NB4 (cell line): ENCODE data around the gene HECTD4.
A peak's percentile ranks its signal among the peaks of the same experiment; 100 is the strongest.

Experiments
- DNase-seq: peaks from one replicate; pipeline ENCODE4 v3.0.0; 2010; ENCODE audit warnings: low read depth
- H3K4me3 ChIP-seq: one replicate; pipeline ENCODE4 v1.5.1; 2011; ENCODE audit warnings: mild to moderate bottlenecking, low read depth, low read length, moderate library complexity
- MAX ChIP-seq: IDR thresholded peaks from 2 replicates; pipeline ENCODE4 v1.6.1; 2011; ENCODE audit warnings: low read depth, low read length
- MYC ChIP-seq: IDR thresholded peaks from 2 replicates; pipeline ENCODE4 v1.6.1; 2011; ENCODE audit warnings: low read depth, low read length
- POLR2A ChIP-seq: IDR thresholded peaks from 2 replicates; pipeline ENCODE4 v1.6.1; 2011; ENCODE audit warnings: mild to moderate bottlenecking; ENCODE audit not compliant: insufficient read length; ENCODE audit errors: extremely low read depth
- TF ChIP-seq, protein P1 (sequence below): IDR thresholded peaks from one replicate; pipeline ENCODE4 v1.5.1; 2012; ENCODE audit warnings: low read depth, low read length

HECTD4 gene

GRCh38 chr12:112424126-112424525 lies 41.9 kb upstream of the HECTD4 start:
- no peak overlapping the region for H3K4me3 ChIP-seq
- no peak for DNase-seq
- TF ChIP-seq MAX (no peak), MYC (no peak), POLR2A (no peak)
- TF ChIP-seq, protein P1, sequence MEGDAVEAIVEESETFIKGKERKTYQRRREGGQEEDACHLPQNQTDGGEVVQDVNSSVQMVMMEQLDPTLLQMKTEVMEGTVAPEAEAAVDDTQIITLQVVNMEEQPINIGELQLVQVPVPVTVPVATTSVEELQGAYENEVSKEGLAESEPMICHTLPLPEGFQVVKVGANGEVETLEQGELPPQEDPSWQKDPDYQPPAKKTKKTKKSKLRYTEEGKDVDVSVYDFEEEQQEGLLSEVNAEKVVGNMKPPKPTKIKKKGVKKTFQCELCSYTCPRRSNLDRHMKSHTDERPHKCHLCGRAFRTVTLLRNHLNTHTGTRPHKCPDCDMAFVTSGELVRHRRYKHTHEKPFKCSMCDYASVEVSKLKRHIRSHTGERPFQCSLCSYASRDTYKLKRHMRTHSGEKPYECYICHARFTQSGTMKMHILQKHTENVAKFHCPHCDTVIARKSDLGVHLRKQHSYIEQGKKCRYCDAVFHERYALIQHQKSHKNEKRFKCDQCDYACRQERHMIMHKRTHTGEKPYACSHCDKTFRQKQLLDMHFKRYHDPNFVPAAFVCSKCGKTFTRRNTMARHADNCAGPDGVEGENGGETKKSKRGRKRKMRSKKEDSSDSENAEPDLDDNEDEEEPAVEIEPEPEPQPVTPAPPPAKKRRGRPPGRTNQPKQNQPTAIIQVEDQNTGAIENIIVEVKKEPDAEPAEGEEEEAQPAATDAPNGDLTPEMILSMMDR: no peak

DNA sequence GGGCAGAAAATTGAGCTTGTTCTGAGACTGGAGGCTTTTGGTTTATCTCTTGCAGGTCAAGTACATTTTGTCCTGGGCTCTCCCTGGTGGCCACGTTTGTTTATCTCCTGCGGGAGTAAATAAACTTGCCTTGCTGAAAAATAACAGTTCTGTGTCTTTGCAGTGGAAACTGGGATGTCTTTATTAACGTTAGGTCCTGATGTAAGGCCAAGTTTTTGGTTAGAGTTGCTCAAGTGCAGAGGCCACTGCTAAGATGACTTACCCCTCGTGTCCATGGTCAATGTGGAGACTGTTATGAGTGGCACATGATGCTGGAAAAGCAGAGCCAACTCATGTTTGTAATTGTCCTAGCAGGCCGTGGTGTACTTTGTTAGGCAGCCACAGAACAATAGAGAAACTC lies 40.3 kb upstream of the HECTD4 start:
- H3K4me3 ChIP-seq: no peak overlapping the region
- TF ChIP-seq MAX (no peak), MYC (no peak), POLR2A (no peak)
- TF ChIP-seq, protein P1: no peak

DNA sequence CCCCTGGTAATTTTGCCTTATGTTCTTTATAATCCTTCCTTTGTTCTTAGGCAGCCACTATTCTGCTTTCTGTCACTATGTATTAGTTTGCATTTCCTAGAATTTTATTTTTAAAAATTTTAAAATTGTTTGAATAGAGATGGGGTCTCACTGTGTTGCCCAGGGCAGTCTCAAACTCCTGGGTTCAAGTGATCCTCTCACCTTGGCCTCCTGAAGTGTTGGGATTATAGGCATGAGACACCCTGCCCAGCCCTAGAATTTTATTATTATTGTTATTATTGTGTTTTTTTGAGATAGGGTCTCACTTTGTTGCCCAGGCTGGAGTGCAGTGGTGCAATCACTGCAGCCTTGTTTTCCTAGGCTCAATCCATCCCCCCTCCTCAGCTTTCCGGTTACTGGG lies 39.1 kb upstream of the HECTD4 start:
- no peak for DNase-seq
- no peak overlapping the region for H3K4me3 ChIP-seq
- TF ChIP-seq, protein P1: no peak
- no peak for TF ChIP-seq MAX
- no peak for TF ChIP-seq POLR2A
- TF ChIP-seq MYC: no peak

More for the DNA sequence above, 40.3 kb upstream of the HECTD4 start:
- no peak for DNase-seq

GRCh38 chr12:112420740-112421139 lies 38.5 kb upstream of the HECTD4 start:
- no peak for DNase-seq
- H3K4me3 ChIP-seq: peak overlapping the region; percentile 25
- TF ChIP-seq MYC (no peak), MAX (no peak), POLR2A (no peak)
- TF ChIP-seq, protein P1: no peak

DNA sequence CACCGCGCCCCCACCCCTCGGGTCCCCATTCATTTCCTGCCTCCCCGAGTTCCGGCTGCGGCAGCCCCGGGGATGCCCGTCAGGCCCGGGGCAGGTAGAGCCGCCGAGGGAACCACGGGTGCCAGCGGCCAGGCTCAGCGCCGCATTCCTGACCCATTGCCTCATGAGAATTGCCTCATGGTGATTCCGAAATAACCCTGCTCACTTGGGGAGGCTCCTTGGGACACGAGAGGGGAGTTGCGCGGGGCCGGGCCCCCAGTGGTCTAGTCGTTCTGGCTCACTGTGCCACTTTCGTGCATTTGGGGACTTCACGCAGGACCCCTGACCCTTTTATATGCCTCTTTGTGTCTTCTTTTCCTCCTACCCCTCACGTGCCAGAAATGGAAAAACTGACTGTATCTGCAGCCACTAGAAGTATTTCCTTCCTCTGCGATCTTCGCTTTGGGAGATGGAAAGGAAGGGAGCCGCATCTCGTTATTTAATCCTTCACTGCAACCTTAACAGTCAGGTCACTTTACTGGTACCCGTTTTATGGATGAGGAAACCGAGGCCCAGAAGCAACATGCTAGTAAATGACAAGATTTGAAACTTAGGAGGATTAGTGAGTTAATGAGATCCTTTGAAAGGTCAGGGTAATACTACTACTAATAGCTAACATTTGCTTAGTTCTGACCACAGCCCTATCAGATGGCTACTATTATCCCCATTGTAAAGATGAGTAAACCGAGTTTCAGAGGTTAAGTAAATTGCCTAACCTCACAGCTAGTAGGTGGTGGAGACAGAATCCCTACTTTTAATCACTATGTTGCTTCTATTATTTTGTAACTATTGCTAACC lies 37.3 kb upstream of the HECTD4 start:
- peak overlapping the region; percentile 86 for H3K4me3 ChIP-seq
- TF ChIP-seq POLR2A (no peak), MYC (peak; percentile 32; the same call in 1 of the 2 replicates)
- DNase-seq: no peak

GRCh38 chr12:112418608-112419296 lies 36.5 kb upstream of the HECTD4 start, which contains the start of gene PTPN11:
TSS of gene PTPN11 (plus strand) at chr12:112418947. CDS start at chr12:112419112, 165 bp downstream.
- TF ChIP-seq POLR2A (peak; percentile 99), MYC (peak; percentile 53; the same call in 1 of the 2 replicates), MAX (peak; percentile 49; the same call in 1 of the 2 replicates)
- TF ChIP-seq, protein P1: peak; percentile 47
- peak; percentile 95 for DNase-seq
- H3K4me3 ChIP-seq: peak within 1 kb of the TSS; percentile 86
